ENCODE measurements around the gene GFOD1. TPM values are rescaled to one million over a fixed set of nuclear protein-coding genes. Genes with fewer than 3 reads are reported as not detected.
A peak's percentile ranks its signal among the peaks of the same experiment; 100 is the strongest.

The GFOD1 gene
- total and polyA plus RNA-seq, 10 of the 15 experiments (the other 5 are each of a cell fraction or from before 2014, with no cell fraction given) = 6.5 to 41.4 (median 16.0) TPM

DNA sequence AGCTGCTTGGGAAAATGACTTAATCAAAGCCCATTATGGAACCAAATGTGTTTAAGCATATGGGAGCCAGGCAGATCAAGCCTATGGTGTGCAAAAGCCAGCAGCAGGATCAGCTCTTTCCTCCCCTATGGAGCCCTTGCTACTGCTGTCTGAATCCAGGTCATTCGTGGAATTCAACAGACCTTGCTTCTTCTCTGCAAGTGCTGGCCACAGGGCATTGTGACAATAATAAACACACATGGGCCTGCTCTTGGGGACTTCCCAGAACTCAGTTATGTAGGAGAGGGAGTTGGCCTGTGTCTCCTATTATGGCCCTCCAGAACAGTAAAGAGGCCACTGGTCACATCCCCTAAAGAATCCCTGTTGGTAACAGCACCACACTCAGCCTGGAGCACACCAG is 18.6 kb downstream of the GFOD1 start:
- WGBS (ENCODE audit: insufficient coverage, insufficient replicate concordance, low lambda C conversion rate, missing lambda C conversion rate) = 94% methylated on average over 1 of the region's 1 CpG
- peaks cover 2% of the 10 kb centered on the region; the same call in 1 of the 3 replicates for H3K9me3 ChIP-seq (replicated peaks; ENCODE audit: control insufficient read depth, insufficient read depth, low read length)
- FAIRE-seq = no peak

More for the DNA sequence above, 18.6 kb downstream of the GFOD1 start:
- SMC1A ChIA-PET (ENCODE audit: uncharacterized antibody, unreplicated experiment) = interaction anchor here (0.9 to 6.8 kb wide), 4 partner anchors 11 to 112 kb away, joined by 3 to 55 read pairs (median 27); partner anchors contain the start of gene GFOD1
- no peak for TF ChIP-seq RAD51 (IDR thresholded peaks at IDR 0.05)
- TF ChIP-seq CBX5 (IDR thresholded peaks at IDR 0.05; ENCODE audit: low read depth) = no peak
- no peak for TF ChIP-seq STAT3 (IDR thresholded peaks at IDR 0.05; ENCODE audit: low read depth, low read length)
- no peak for TF ChIP-seq BCL11A (IDR thresholded peaks at IDR 0.05; ENCODE audit: low read depth, low read length)
- TF ChIP-seq, protein P1, sequence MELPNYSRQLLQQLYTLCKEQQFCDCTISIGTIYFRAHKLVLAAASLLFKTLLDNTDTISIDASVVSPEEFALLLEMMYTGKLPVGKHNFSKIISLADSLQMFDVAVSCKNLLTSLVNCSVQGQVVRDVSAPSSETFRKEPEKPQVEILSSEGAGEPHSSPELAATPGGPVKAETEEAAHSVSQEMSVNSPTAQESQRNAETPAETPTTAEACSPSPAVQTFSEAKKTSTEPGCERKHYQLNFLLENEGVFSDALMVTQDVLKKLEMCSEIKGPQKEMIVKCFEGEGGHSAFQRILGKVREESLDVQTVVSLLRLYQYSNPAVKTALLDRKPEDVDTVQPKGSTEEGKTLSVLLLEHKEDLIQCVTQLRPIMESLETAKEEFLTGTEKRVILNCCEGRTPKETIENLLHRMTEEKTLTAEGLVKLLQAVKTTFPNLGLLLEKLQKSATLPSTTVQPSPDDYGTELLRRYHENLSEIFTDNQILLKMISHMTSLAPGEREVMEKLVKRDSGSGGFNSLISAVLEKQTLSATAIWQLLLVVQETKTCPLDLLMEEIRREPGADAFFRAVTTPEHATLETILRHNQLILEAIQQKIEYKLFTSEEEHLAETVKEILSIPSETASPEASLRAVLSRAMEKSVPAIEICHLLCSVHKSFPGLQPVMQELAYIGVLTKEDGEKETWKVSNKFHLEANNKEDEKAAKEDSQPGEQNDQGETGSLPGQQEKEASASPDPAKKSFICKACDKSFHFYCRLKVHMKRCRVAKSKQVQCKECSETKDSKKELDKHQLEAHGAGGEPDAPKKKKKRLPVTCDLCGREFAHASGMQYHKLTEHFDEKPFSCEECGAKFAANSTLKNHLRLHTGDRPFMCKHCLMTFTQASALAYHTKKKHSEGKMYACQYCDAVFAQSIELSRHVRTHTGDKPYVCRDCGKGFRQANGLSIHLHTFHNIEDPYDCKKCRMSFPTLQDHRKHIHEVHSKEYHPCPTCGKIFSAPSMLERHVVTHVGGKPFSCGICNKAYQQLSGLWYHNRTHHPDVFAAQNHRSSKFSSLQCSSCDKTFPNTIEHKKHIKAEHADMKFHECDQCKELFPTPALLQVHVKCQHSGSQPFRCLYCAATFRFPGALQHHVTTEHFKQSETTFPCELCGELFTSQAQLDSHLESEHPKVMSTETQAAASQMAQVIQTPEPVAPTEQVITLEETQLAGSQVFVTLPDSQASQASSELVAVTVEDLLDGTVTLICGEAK (IDR thresholded peaks at IDR 0.05; ENCODE audit: borderline replicate concordance) = no peak
- TF ChIP-seq HDAC6 (IDR thresholded peaks at IDR 0.05; ENCODE audit: unreplicated experiment) = no peak
- TF ChIP-seq, protein P2, sequence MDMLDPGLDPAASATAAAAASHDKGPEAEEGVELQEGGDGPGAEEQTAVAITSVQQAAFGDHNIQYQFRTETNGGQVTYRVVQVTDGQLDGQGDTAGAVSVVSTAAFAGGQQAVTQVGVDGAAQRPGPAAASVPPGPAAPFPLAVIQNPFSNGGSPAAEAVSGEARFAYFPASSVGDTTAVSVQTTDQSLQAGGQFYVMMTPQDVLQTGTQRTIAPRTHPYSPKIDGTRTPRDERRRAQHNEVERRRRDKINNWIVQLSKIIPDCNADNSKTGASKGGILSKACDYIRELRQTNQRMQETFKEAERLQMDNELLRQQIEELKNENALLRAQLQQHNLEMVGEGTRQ (IDR thresholded peaks at IDR 0.05; ENCODE audit: borderline replicate concordance, low read depth, low read length) = no peak
- no peak for TF ChIP-seq TCF12 (IDR thresholded peaks at IDR 0.05; ENCODE audit: low read depth, low read length)
- no peak for TF ChIP-seq RFX5 (IDR thresholded peaks at IDR 0.05; ENCODE audit: low read depth, low read length)
- TF ChIP-seq HDGF (IDR thresholded peaks at IDR 0.05) = no peak
- TF ChIP-seq ZNF622 (IDR thresholded peaks at IDR 0.05) = no peak
- Histone ChIP-seq H3K4me3 (no peak overlapping the region), H3K9ac (ENCODE audit: control insufficient read depth, insufficient read depth, low read length) (no peak overlapping the region), H3K4me2 (ENCODE audit: control insufficient read depth, insufficient read depth) (peak overlapping the region; percentile 17; the same call in 1 of the 2 replicates), H3K36me3 (ENCODE audit: control insufficient read depth in 2 of 2, insufficient read depth in 2 of 2, low read length in 1 of 2) (peaks cover 7 to 10% of the 10 kb centered on the region in 2 experiments), H4K20me1 (ENCODE audit: control insufficient read depth, insufficient read depth) (no peaks in the 10 kb centered on the region), H3K27ac (ENCODE audit: control insufficient read depth, insufficient read depth) (no peak overlapping the region), H3K4me1 (ENCODE audit: control insufficient read depth, insufficient read depth, low read length) (peaks cover 55% of the 10 kb centered on the region), H3K27me3 (replicated peaks in 1 of 2; ENCODE audit: control insufficient read depth in 2 of 2, insufficient read depth in 2 of 2, low read length in 1 of 2) (no peaks in the 10 kb centered on the region), H2AFZ (ENCODE audit: control insufficient read depth, low read depth, low read length) (no peak overlapping the region), H3K79me2 (ENCODE audit: control insufficient read depth, insufficient read depth, low read length) (peaks cover 81% of the 10 kb centered on the region)
- POLR2A ChIA-PET = interaction anchor here (0.7 to 2.5 kb wide), 2 partner anchors 17 to 37 kb away, joined by 3 to 10 read pairs; no protein-coding TSS in a partner anchor
- no TSS peak for BruUV-seq (replicated peaks)
- intact Hi-C loops (cut with micrococcal nuclease; ENCODE audit: unreplicated experiment) (loop anchor here (5.0 kb wide), 1 partner anchor 42 kb away; no protein-coding TSS in a partner anchor), in situ Hi-C loops (cut with MboI) (no loop called here)
- RAD21 ChIA-PET (ENCODE audit: unreplicated experiment) = no interaction called here
- CTCF ChIA-PET = no interaction called here
- no peak for DNase-seq (ENCODE audit: low read depth, low spot score)
- no peak for ATAC-seq

All from GM12878 (cell line).